Activated T-cell treated with anti-CD3 and anti-CD28 coated beads, Interleukin-2, amount 50 U/mL, for 4 hours (primary cell): ENCODE measurements around the gene EP400. TPM values are rescaled to one million over a fixed set of nuclear protein-coding genes. Genes with fewer than 3 reads are reported as not detected.
"Not testable (repeated sequence)": the region's sequence is repeated elsewhere in the genome, so short reads cannot be mapped to it uniquely, and the experiment has no call there.

Experiments
- ATAC-seq, 2 donors: fragments of 200-7000 bp; cut with Tn5 transposase; one replicate each; pipeline ENCODE4 v1.10.0; 2021
- DNase-seq: peaks from one replicate; pipeline ENCODE4 v3.0.0-alpha.2; 2020
- H3K27me3 Mint-ChIP-seq: one replicate; pipeline ENCODE4 v1.8.0; 2021; ENCODE audit warnings: low read depth, mixed read lengths
- H3K36me3 Mint-ChIP-seq: one replicate; pipeline ENCODE4 v1.8.0; 2022; ENCODE audit warnings: mixed read lengths; ENCODE audit not compliant: insufficient read depth
- H3K4me1 Mint-ChIP-seq: one replicate; pipeline ENCODE4 v1.8.0; 2021; ENCODE audit warnings: low read depth, mixed read lengths
- H3K4me3 Mint-ChIP-seq: one replicate; pipeline ENCODE4 v1.8.0; 2021; ENCODE audit warnings: mild to moderate bottlenecking, moderate library complexity, mixed read lengths
- H3K9me3 Mint-ChIP-seq: one replicate; pipeline ENCODE4 v1.8.0; 2021; ENCODE audit warnings: mixed read lengths
- total RNA-seq, 3 donors: library from RNA; stranded (reverse); gene quantifications; one replicate each; pipeline ENCODE4 v1.2.1, GENCODE V29; 2021

Gene EP400
- total RNA-seq, 3 donors from 2014 or later = 53.3 to 57.2 (median 56.9) TPM

GRCh38 chr12:132095520-132096409, 146.0 kb downstream of the EP400 start:
- peaks cover 30% of the 10 kb centered on the region for H3K36me3 Mint-ChIP-seq
- DNase-seq = no peak
- peaks cover 21% of the 10 kb centered on the region for H3K4me1 Mint-ChIP-seq
- H3K27me3 Mint-ChIP-seq = no peaks in the 10 kb centered on the region
- no peak for ATAC-seq
- peaks cover 9% of the 10 kb centered on the region for H3K9me3 Mint-ChIP-seq
- H3K4me3 Mint-ChIP-seq = no peak overlapping the region

- DNase-seq (no peak), ATAC-seq (no peak)
- peaks cover 9% of the 10 kb centered on the region for H3K9me3 Mint-ChIP-seq
- no peaks in the 10 kb centered on the region for H3K27me3 Mint-ChIP-seq
- H3K36me3 Mint-ChIP-seq = peaks cover 26% of the 10 kb centered on the region
- no peak overlapping the region for H3K4me3 Mint-ChIP-seq
- peaks cover 19% of the 10 kb centered on the region for H3K4me1 Mint-ChIP-seq
Observed at GRCh38 chr12:132099739-132100138, 150.0 kb downstream of the EP400 start.

GRCh38 chr12:132100306-132101065, 150.7 kb downstream of the EP400 start:
- H3K36me3 Mint-ChIP-seq = peaks cover 28% of the 10 kb centered on the region
- H3K4me1 Mint-ChIP-seq = peaks cover 18% of the 10 kb centered on the region
- no peaks in the 10 kb centered on the region for H3K27me3 Mint-ChIP-seq
- DNase-seq (no peak), ATAC-seq (no peak)
- H3K9me3 Mint-ChIP-seq = peaks cover 9% of the 10 kb centered on the region
- H3K4me3 Mint-ChIP-seq = no peak overlapping the region

- Mint-ChIP-seq H3K27me3 (no peaks in the 10 kb centered on the region), H3K4me3 (no peak overlapping the region), H3K4me1 (peaks cover 6% of the 10 kb centered on the region), H3K9me3 (no peaks in the 10 kb centered on the region), H3K36me3 (peaks cover 14% of the 10 kb centered on the region)
- no peak for DNase-seq
- ATAC-seq = no peak
Observed at GRCh38 chr12:132102297-132102696, 152.6 kb downstream of the EP400 start.

- H3K4me3 Mint-ChIP-seq, ATAC-seq, H3K4me1 Mint-ChIP-seq, H3K27me3 Mint-ChIP-seq, H3K9me3 Mint-ChIP-seq, DNase-seq: not testable (repeated sequence)
- H3K36me3 Mint-ChIP-seq = peaks cover 13% of the 10 kb centered on the region
Observed at GRCh38 chr12:132103072-132103471, 153.3 kb downstream of the EP400 start.

GRCh38 chr12:132103542-132104308, 154.0 kb downstream of the EP400 start:
- peaks cover 2% of the 10 kb centered on the region for H3K4me1 Mint-ChIP-seq
- DNase-seq (no peak), ATAC-seq (no peak)
- H3K4me3 Mint-ChIP-seq = no peak overlapping the region
- H3K36me3 Mint-ChIP-seq = peaks cover 14% of the 10 kb centered on the region
- H3K9me3 Mint-ChIP-seq = no peaks in the 10 kb centered on the region
- H3K27me3 Mint-ChIP-seq = no peaks in the 10 kb centered on the region

GRCh38 chr12:132105467-132105866, 155.7 kb downstream of the EP400 start:
- Mint-ChIP-seq H3K27me3 (no peaks in the 10 kb centered on the region), H3K4me3 (no peak overlapping the region), H3K9me3 (no peaks in the 10 kb centered on the region), H3K4me1 (peaks cover 1% of the 10 kb centered on the region), H3K36me3 (peaks cover 18% of the 10 kb centered on the region)
- no peak for ATAC-seq
- no peak for DNase-seq

- Mint-ChIP-seq H3K9me3 (no peaks in the 10 kb centered on the region), H3K4me3 (no peak overlapping the region), H3K36me3 (peaks cover 23% of the 10 kb centered on the region), H3K4me1 (peaks cover 1% of the 10 kb centered on the region), H3K27me3 (no peaks in the 10 kb centered on the region)
- ATAC-seq = no peak
- no peak for DNase-seq
Observed at GRCh38 chr12:132106921-132107320, 157.2 kb downstream of the EP400 start.

GRCh38 chr12:132108211-132108832, 158.6 kb downstream of the EP400 start:
- ATAC-seq = no peak
- Mint-ChIP-seq H3K27me3 (no peaks in the 10 kb centered on the region), H3K4me3 (no peak overlapping the region), H3K9me3 (no peaks in the 10 kb centered on the region), H3K36me3 (peaks cover 23% of the 10 kb centered on the region), H3K4me1 (peaks cover 1% of the 10 kb centered on the region)
- no peak for DNase-seq

- ATAC-seq (no peak), DNase-seq (no peak)
- H3K4me1 Mint-ChIP-seq = peaks cover 1% of the 10 kb centered on the region
- peaks cover 26% of the 10 kb centered on the region for H3K36me3 Mint-ChIP-seq
- no peaks in the 10 kb centered on the region for H3K9me3 Mint-ChIP-seq
- no peak overlapping the region for H3K4me3 Mint-ChIP-seq
- H3K27me3 Mint-ChIP-seq = no peaks in the 10 kb centered on the region
Observed at GRCh38 chr12:132109741-132110140, 160.0 kb downstream of the EP400 start.

GRCh38 chr12:132110677-132111076, 160.9 kb downstream of the EP400 start:
- DNase-seq (no peak), ATAC-seq (no peak)
- H3K4me1 Mint-ChIP-seq = no peaks in the 10 kb centered on the region
- peaks cover 22% of the 10 kb centered on the region for H3K36me3 Mint-ChIP-seq
- H3K4me3 Mint-ChIP-seq = no peak overlapping the region
- no peaks in the 10 kb centered on the region for H3K27me3 Mint-ChIP-seq
- H3K9me3 Mint-ChIP-seq = no peaks in the 10 kb centered on the region

GRCh38 chr12:132111654-132112304, 162.0 kb downstream of the EP400 start:
- Mint-ChIP-seq H3K36me3 (peaks cover 26% of the 10 kb centered on the region), H3K9me3 (no peaks in the 10 kb centered on the region), H3K4me1 (no peaks in the 10 kb centered on the region), H3K27me3 (no peaks in the 10 kb centered on the region), H3K4me3 (no peak overlapping the region)
- DNase-seq (no peak), ATAC-seq (no peak)

GRCh38 chr12:132114667-132115066, 164.9 kb downstream of the EP400 start:
- DNase-seq = no peak
- Mint-ChIP-seq H3K36me3 (peaks cover 17% of the 10 kb centered on the region), H3K4me3 (no peak overlapping the region), H3K27me3 (no peaks in the 10 kb centered on the region), H3K4me1 (no peaks in the 10 kb centered on the region), H3K9me3 (no peaks in the 10 kb centered on the region)
- no peak for ATAC-seq
